ENCODE measurements around the gene CHID1. TPM values are rescaled to one million over a fixed set of nuclear protein-coding genes. Genes with fewer than 3 reads are reported as not detected.

The CHID1 gene
- 10 to 100 TPM; 52.0 to 54.2 TPM for total RNA-seq
- long read RNA-seq, transcript CHID1-201 (13 exons, 3,374 nt), result major isoform, 31 of 63 reads
- long read RNA-seq, transcript CHID1-203 (14 exons, 1,477 nt), result minor isoform, 9 of 63 reads
- long read RNA-seq, partial matches to known transcripts, result 11 of 63 reads
- long read RNA-seq, other reads (novel, unspliced or antisense), result 10 of 63 reads

GRCh38 chr11:910589-911030 is at the start of gene CHID1:
CHID1 (minus strand) TSS chr11:910810; CDS start chr11:904816, 5,994 bp downstream.
- DNase-seq, result peak; percentile 85 to 88
- intact Hi-C loops (cut with DNase I, micrococcal nuclease), result no loop called here
- ATAC-seq, result peak; percentile 94

GRCh38 chr11:959608-960007 is 49.0 kb upstream of the CHID1 start:
- DNase-seq, result no peak
- ATAC-seq, result no peak
- intact Hi-C loops (cut with DNase I, micrococcal nuclease), result no loop called here

- intact Hi-C loops (cut with DNase I, micrococcal nuclease), result no loop called here
- no peak for ATAC-seq
- no peak for DNase-seq
Measured at GRCh38 chr11:959027-959426, 48.4 kb upstream of the CHID1 start.

- DNase-seq, result no peak
- ATAC-seq, result no peak
- intact Hi-C loops (cut with DNase I, micrococcal nuclease), result no loop called here
Measured at GRCh38 chr11:958101-958500, 47.5 kb upstream of the CHID1 start.

GRCh38 chr11:957212-957920 is 46.8 kb upstream of the CHID1 start:
- DNase-seq, result no peak
- ATAC-seq, result no peak
- intact Hi-C loops (cut with DNase I, micrococcal nuclease), result no loop called here

GRCh38 chr11:955154-956063 is 44.8 kb upstream of the CHID1 start:
- intact Hi-C loops (cut with DNase I, micrococcal nuclease), result no loop called here
- ATAC-seq (peak; percentile 59), DNase-seq (peak; percentile 51 to 65)

- DNase-seq (no peak), ATAC-seq (no peak)
- intact Hi-C loops (cut with DNase I, micrococcal nuclease), result no loop called here
Measured at GRCh38 chr11:954392-955153, 44.0 kb upstream of the CHID1 start.

- DNase-seq, result no peak
- no peak for ATAC-seq
- intact Hi-C loops (cut with DNase I, micrococcal nuclease), result no loop called here
Measured at GRCh38 chr11:953512-953911, 42.9 kb upstream of the CHID1 start.

- intact Hi-C loops (cut with DNase I, micrococcal nuclease), result no loop called here
- DNase-seq, result peak; percentile 55 to 76
- peak; percentile 83 for ATAC-seq
Measured at GRCh38 chr11:952406-953385, 42.1 kb upstream of the CHID1 start.

- intact Hi-C loops (cut with DNase I, micrococcal nuclease), result no loop called here
- no peak for ATAC-seq
Measured at GRCh38 chr11:951507-951906, 40.9 kb upstream of the CHID1 start.

GRCh38 chr11:947744-948143 is 37.1 kb upstream of the CHID1 start:
- intact Hi-C loops (cut with DNase I, micrococcal nuclease), result no loop called here
- ATAC-seq (no peak), DNase-seq (no peak)

More at GRCh38 chr11:951507-951906, 40.9 kb upstream of the CHID1 start:
- DNase-seq, result no peak

GRCh38 chr11:945986-946385 is 35.4 kb upstream of the CHID1 start:
- no peak for ATAC-seq
- DNase-seq, result no peak
- intact Hi-C loops (cut with DNase I, micrococcal nuclease), result no loop called here

- ATAC-seq, result no peak
- DNase-seq, result no peak
- intact Hi-C loops (cut with DNase I, micrococcal nuclease), result no loop called here
Measured at GRCh38 chr11:944711-945470, 34.3 kb upstream of the CHID1 start.

GRCh38 chr11:942823-943222 is 32.2 kb upstream of the CHID1 start:
- no peak for DNase-seq
- intact Hi-C loops (cut with DNase I, micrococcal nuclease), result no loop called here
- ATAC-seq, result peak; percentile 14

- ATAC-seq, result no peak
- intact Hi-C loops (cut with DNase I, micrococcal nuclease), result no loop called here
Measured at GRCh38 chr11:940496-941135, 30.0 kb upstream of the CHID1 start.

GRCh38 chr11:937841-938261 is 27.2 kb upstream of the CHID1 start:
- no peak for ATAC-seq
- DNase-seq, result no peak
- intact Hi-C loops (cut with DNase I, micrococcal nuclease), result no loop called here

More at GRCh38 chr11:940496-941135, 30.0 kb upstream of the CHID1 start:
- DNase-seq, result no peak

- intact Hi-C loops (cut with DNase I, micrococcal nuclease), result no loop called here
- DNase-seq (no peak), ATAC-seq (no peak)
Measured at GRCh38 chr11:936199-936598, 25.6 kb upstream of the CHID1 start.
